ENCODE measurements around the gene DSCAML1. TPM values are rescaled to one million over a fixed set of nuclear protein-coding genes. Genes with fewer than 3 reads are reported as not detected.

The DSCAML1 gene
- total RNA-seq, 6 experiments from 2014 or later, result not detected

GRCh38 chr11:117548876-117549275 is 248.1 kb downstream of the DSCAML1 start:
- H3K36me3 Mint-ChIP-seq (ENCODE audit: low read depth), result no peaks in the 10 kb centered on the region

DNA sequence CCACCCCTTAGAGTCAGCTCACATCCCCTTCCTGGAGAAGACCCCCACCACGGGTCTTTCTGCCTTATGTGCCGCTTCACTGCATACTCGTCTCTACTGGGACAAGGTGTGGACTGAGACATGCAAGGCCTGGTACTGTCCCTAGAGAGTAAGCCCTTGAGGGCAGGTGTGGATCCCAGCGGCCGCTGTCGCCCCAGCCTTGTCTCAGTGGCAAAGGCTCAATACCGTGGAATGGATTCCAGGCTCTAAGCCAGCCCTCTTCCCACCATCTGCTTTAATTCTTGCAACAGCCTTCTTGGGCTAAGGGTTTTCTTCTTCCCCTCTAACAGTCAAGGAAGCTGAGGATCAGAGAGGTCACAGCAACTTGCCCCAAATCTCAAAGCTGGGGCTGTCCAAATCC is 249.1 kb downstream of the DSCAML1 start:
- no peaks in the 10 kb centered on the region for H3K9me3 Mint-ChIP-seq
- DNase-seq, result no peak
- H3K4me1 Mint-ChIP-seq (ENCODE audit: low read depth), result no peaks in the 10 kb centered on the region
- TF ChIP-seq, protein P1, sequence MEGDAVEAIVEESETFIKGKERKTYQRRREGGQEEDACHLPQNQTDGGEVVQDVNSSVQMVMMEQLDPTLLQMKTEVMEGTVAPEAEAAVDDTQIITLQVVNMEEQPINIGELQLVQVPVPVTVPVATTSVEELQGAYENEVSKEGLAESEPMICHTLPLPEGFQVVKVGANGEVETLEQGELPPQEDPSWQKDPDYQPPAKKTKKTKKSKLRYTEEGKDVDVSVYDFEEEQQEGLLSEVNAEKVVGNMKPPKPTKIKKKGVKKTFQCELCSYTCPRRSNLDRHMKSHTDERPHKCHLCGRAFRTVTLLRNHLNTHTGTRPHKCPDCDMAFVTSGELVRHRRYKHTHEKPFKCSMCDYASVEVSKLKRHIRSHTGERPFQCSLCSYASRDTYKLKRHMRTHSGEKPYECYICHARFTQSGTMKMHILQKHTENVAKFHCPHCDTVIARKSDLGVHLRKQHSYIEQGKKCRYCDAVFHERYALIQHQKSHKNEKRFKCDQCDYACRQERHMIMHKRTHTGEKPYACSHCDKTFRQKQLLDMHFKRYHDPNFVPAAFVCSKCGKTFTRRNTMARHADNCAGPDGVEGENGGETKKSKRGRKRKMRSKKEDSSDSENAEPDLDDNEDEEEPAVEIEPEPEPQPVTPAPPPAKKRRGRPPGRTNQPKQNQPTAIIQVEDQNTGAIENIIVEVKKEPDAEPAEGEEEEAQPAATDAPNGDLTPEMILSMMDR (IDR thresholded peaks at IDR 0.05), result no peak
- no peak overlapping the region for H3K4me3 Mint-ChIP-seq
- no peaks in the 10 kb centered on the region for H3K36me3 Mint-ChIP-seq (ENCODE audit: low read depth)
- H3K27me3 Mint-ChIP-seq (ENCODE audit: insufficient read depth), result peaks cover 52% of the 10 kb centered on the region
- no peak overlapping the region for H3K27ac Mint-ChIP-seq

More at GRCh38 chr11:117548876-117549275, 248.1 kb downstream of the DSCAML1 start:
- H3K4me3 Mint-ChIP-seq, result no peak overlapping the region
- H3K9me3 Mint-ChIP-seq, result no peaks in the 10 kb centered on the region
- no peak overlapping the region for H3K27ac Mint-ChIP-seq
- no peak for DNase-seq
- H3K27me3 Mint-ChIP-seq (ENCODE audit: insufficient read depth), result peaks cover 50% of the 10 kb centered on the region
- TF ChIP-seq, protein P1 (IDR thresholded peaks at IDR 0.05), result no peak
- no peaks in the 10 kb centered on the region for H3K4me1 Mint-ChIP-seq (ENCODE audit: low read depth)

- H3K27ac Mint-ChIP-seq, result no peak overlapping the region
- no peak for DNase-seq
- TF ChIP-seq, protein P1 (IDR thresholded peaks at IDR 0.05), result no peak
- H3K36me3 Mint-ChIP-seq (ENCODE audit: low read depth), result no peaks in the 10 kb centered on the region
- no peaks in the 10 kb centered on the region for H3K9me3 Mint-ChIP-seq
- H3K4me3 Mint-ChIP-seq, result no peak overlapping the region
- no peaks in the 10 kb centered on the region for H3K4me1 Mint-ChIP-seq (ENCODE audit: low read depth)
- peaks cover 50% of the 10 kb centered on the region for H3K27me3 Mint-ChIP-seq (ENCODE audit: insufficient read depth)
Observed at GRCh38 chr11:117547195-117547850, 249.7 kb downstream of the DSCAML1 start.

DNA sequence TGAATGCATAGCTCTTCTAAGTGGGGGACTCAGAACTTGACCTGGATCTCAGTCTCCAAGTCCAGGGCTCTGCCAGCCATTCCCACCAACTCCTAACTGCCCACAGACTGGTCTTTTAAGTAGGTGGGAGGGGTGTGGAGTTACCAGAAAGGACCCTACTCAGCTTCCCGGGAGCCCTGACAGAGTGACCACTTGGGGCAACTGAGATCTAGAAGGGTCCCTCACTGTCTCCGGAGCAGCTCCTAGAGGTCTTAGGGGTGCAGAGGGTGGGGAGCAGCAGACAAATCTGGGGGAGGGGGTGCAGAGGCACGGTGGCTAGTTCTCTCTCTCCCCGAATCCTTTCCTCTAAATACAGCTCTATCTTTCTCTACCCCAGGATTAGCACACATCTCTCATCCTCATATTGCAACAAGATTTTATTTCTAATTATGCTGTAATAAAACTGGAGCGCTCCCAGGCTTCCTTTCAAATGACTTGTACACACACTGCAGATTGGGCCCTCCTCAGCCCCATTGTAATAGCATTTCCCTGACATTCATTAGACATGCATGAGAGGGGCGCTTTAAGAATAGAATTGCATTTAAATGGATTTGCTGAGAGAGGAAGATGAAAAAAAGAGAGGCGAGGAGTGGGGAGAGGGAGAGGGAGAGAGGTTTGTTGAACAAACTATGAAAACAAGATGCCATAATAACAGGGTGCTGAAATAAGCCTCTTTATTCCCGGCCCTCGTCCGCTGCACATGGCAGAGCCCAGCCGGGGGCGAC is 250.4 kb downstream of the DSCAML1 start:
- Mint-ChIP-seq H3K4me1 (ENCODE audit: low read depth) (no peaks in the 10 kb centered on the region), H3K4me3 (no peak overlapping the region), H3K27ac (no peak overlapping the region), H3K9me3 (no peaks in the 10 kb centered on the region), H3K36me3 (ENCODE audit: low read depth) (no peaks in the 10 kb centered on the region), H3K27me3 (ENCODE audit: insufficient read depth) (peaks cover 57% of the 10 kb centered on the region)
- no peak for DNase-seq
- TF ChIP-seq, protein P1 (IDR thresholded peaks at IDR 0.05), result no peak

- Mint-ChIP-seq H3K36me3 (ENCODE audit: low read depth) (no peaks in the 10 kb centered on the region), H3K27me3 (ENCODE audit: insufficient read depth) (peaks cover 59% of the 10 kb centered on the region), H3K4me1 (ENCODE audit: low read depth) (no peaks in the 10 kb centered on the region), H3K9me3 (no peaks in the 10 kb centered on the region), H3K4me3 (no peak overlapping the region), H3K27ac (no peak overlapping the region)
- TF ChIP-seq, protein P1 (IDR thresholded peaks at IDR 0.05), result no peak
- no peak for DNase-seq
Observed at GRCh38 chr11:117545706-117546105, 251.3 kb downstream of the DSCAML1 start.
